ENCODE data around the gene PTCD2. TPM values are rescaled to one million over a fixed set of nuclear protein-coding genes. Genes with fewer than 3 reads are reported as not detected.

PTCD2 gene
- total RNA-seq, 4 donors from 2014 or later = 3.1 to 8.7 (median 5.7) TPM

- 33 to 47% methylated on average over 4 of the region's 4 CpGs for WGBS, 2 donors
Measured at GRCh38 chr5:72325566-72326305, 5.6 kb downstream of the PTCD2 start.

DNA sequence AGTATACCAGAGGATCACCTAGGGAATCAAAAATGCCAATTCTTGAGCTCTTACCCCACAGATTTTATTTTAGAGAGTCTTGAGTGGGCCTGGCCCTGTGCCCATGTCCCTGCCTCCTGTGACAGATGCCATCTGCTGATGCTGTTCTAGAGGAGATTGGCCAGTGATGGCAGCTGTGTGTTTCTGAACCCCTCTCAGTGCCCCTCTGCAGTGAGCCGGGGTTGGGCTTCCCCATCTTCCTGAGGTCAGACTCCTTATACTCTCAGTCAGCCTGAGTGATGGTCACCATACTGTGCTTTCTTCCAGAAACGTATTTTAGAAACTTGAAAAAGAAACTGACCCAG is 6.1 kb downstream of the PTCD2 start:
- intact Hi-C loops (cut with DNase I) = no loop called here
- peaks cover 0 to 76% (median 0%) of the 10 kb centered on the region in 3 donors for H3K36me3 ChIP-seq
- H3K27ac ChIP-seq = peak overlapping the region in 3 of 4 donors; percentile 23 to 54 (median 45)

More at GRCh38 chr5:72325566-72326305, 5.6 kb downstream of the PTCD2 start:
- TF ChIP-seq POLR2A (IDR thresholded peaks at IDR 0.05) (no peak), CTCF (IDR thresholded peaks at IDR 0.05) (no peak)
- Histone ChIP-seq H3K4me1 (peaks cover 0 to 47% (median 13%) of the 10 kb centered on the region in 3 donors), H3K9me3 (no peaks in the 10 kb centered on the region), H3K27ac (peak overlapping the region in 3 of 4 donors; percentile 23 to 54 (median 52)), H3K36me3 (peaks cover 0 to 70% (median 0%) of the 10 kb centered on the region in 3 donors), H3K27me3 (no peaks in the 10 kb centered on the region), H3K4me3 (no peak overlapping the region)
- intact Hi-C loops (cut with DNase I) = no loop called here
- DNase-seq = no peak

DNA sequence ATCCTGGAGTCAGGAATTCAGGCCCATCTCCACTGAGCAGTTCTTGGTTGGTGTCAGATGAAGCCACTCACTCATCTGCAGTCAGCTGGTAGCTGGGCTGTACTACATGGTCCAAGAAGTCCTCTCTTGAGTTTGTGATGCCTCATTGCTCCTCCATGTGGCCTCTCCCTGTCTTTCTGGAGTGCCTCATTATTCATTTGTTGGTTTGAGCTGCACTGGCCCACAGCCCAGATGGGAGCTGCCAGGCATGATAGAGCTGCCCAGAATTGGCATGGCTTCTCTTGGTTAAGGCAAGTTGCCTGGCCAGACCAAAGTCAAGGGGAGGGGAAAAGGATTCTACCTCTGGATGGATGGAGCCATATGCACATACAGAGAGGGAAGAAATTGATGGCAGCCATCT is 8.0 kb downstream of the PTCD2 start:
- Histone ChIP-seq H3K36me3 (peaks cover 0 to 77% (median 0%) of the 10 kb centered on the region in 3 donors), H3K4me3 (no peak overlapping the region)

More for the DNA sequence above, 6.1 kb downstream of the PTCD2 start:
- no peaks in the 10 kb centered on the region for H3K9me3 ChIP-seq
- TF ChIP-seq POLR2A (IDR thresholded peaks at IDR 0.05) = no peak
- no peak for TF ChIP-seq CTCF (IDR thresholded peaks at IDR 0.05)
- H3K4me3 ChIP-seq = no peak overlapping the region
- WGBS, 2 donors = 61 to 70% methylated on average over 2 of the region's 2 CpGs
- no peak for DNase-seq
- H3K4me1 ChIP-seq = peaks cover 0 to 42% (median 8%) of the 10 kb centered on the region in 3 donors
- no peaks in the 10 kb centered on the region for H3K27me3 ChIP-seq

GRCh38 chr5:72330712-72331111 is 10.5 kb downstream of the PTCD2 start:
- H3K9me3 ChIP-seq = no peaks in the 10 kb centered on the region
- peaks cover 0 to 63% (median 0%) of the 10 kb centered on the region in 3 donors for H3K36me3 ChIP-seq
- H3K27ac ChIP-seq = no peak overlapping the region
- no peak for DNase-seq
- intact Hi-C loops (cut with DNase I) = no loop called here
- no peak overlapping the region for H3K4me3 ChIP-seq
- H3K27me3 ChIP-seq = no peaks in the 10 kb centered on the region
- TF ChIP-seq CTCF (IDR thresholded peaks at IDR 0.05) (no peak), POLR2A (IDR thresholded peaks at IDR 0.05) (no peak)
- H3K4me1 ChIP-seq = peaks cover 0 to 21% (median 4%) of the 10 kb centered on the region in 3 donors
- WGBS, 2 donors = 79 to 84% methylated on average over 1 of the region's 1 CpG

More for the DNA sequence above, 8.0 kb downstream of the PTCD2 start:
- TF ChIP-seq CTCF (IDR thresholded peaks at IDR 0.05) = no peak
- no peak for TF ChIP-seq POLR2A (IDR thresholded peaks at IDR 0.05)
- intact Hi-C loops (cut with DNase I) = no loop called here
- Histone ChIP-seq H3K27ac (peak overlapping the region in 2 of 4 donors; percentile 2 to 30), H3K27me3 (no peaks in the 10 kb centered on the region), H3K9me3 (no peaks in the 10 kb centered on the region), H3K4me1 (peaks cover 0 to 36% (median 7%) of the 10 kb centered on the region in 3 donors)
- no peak for DNase-seq

DNA sequence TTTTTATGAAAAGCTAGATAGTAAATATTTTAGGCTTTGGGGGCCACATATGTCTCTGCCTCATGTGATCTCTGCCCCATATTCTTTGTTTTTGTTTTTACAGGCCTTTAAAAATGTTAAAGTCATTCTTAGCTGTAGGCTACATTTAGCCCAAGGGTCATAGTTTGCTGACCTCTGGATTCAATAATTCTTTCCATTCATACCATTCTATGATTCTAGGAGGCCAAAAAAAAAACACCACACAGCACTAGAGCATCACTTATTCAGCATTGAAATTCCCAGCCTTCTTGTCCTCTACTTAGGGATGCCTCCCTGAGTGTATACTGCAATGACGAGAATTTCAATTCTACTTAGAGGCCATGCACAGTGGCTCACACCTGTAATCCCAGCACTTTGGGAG is 17.0 kb downstream of the PTCD2 start:
- H3K36me3 ChIP-seq = peaks cover 0 to 74% (median 0%) of the 10 kb centered on the region in 3 donors
- H3K27ac ChIP-seq = peak overlapping the region in 1 of 4 donors; percentile 34
- no peak overlapping the region for H3K4me3 ChIP-seq
- H3K27me3 ChIP-seq = no peaks in the 10 kb centered on the region
- H3K9me3 ChIP-seq = no peaks in the 10 kb centered on the region
- 80 to 89% methylated on average over 1 of the region's 1 CpG for WGBS, 2 donors
- intact Hi-C loops (cut with DNase I) = no loop called here
- TF ChIP-seq POLR2A (IDR thresholded peaks at IDR 0.05) (no peak), CTCF (IDR thresholded peaks at IDR 0.05) (no peak)
- no peak for DNase-seq
- H3K4me1 ChIP-seq = peaks cover 0 to 5% (median 0%) of the 10 kb centered on the region in 3 donors

Data from esophagus squamous epithelium (tissue), 5 donors.